ENCODE data around the gene ARL6IP5. TPM values are rescaled to one million over a fixed set of nuclear protein-coding genes. Genes with fewer than 3 reads are reported as not detected.
A peak's percentile ranks its signal among the peaks of the same experiment; 100 is the strongest.

Gene ARL6IP5
- total RNA-seq, result 100 to 1,000 TPM in 4 of 6 donors, 10 to 100 TPM in 2; 34.6 to 145 (median 125) TPM

GRCh38 chr3:69084326-69085167 is at the start of gene ARL6IP5:
Gene ARL6IP5 (plus strand): TSS chr3:69084937. CDS start chr3:69085048, 111 bp downstream.
- 0 to 5% methylated on average over 7 to 32 of the region's 32 CpGs for WGBS, 2 donors
- peak in 2 of 4 donors; percentile 51 to 82 for TF ChIP-seq POLR2A (IDR thresholded peaks at IDR 0.05)
- TF ChIP-seq POLR2AphosphoS5 (IDR thresholded peaks at IDR 0.05), result peak; percentile 47 to 88
- TF ChIP-seq, protein P1, sequence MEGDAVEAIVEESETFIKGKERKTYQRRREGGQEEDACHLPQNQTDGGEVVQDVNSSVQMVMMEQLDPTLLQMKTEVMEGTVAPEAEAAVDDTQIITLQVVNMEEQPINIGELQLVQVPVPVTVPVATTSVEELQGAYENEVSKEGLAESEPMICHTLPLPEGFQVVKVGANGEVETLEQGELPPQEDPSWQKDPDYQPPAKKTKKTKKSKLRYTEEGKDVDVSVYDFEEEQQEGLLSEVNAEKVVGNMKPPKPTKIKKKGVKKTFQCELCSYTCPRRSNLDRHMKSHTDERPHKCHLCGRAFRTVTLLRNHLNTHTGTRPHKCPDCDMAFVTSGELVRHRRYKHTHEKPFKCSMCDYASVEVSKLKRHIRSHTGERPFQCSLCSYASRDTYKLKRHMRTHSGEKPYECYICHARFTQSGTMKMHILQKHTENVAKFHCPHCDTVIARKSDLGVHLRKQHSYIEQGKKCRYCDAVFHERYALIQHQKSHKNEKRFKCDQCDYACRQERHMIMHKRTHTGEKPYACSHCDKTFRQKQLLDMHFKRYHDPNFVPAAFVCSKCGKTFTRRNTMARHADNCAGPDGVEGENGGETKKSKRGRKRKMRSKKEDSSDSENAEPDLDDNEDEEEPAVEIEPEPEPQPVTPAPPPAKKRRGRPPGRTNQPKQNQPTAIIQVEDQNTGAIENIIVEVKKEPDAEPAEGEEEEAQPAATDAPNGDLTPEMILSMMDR (IDR thresholded peaks at IDR 0.05), result no peak
- peak in 1 of 4 donors; percentile 45 for TF ChIP-seq EP300 (IDR thresholded peaks at IDR 0.05)
- ATAC-seq (ENCODE audit: low FRiP score in 2 of 2) (peak; percentile 89 to 92), DNase-seq (peak; percentile 97 to 98)
- Histone ChIP-seq H3K36me3 (no peaks in the 10 kb centered on the region), H3K27ac (peak within 1 kb of the TSS; percentile 93 to 96 (median 94)), H3K9me3 (no peaks in the 10 kb centered on the region), H3K4me3 (peak within 1 kb of the TSS; percentile 56 to 91 (median 88)), H3K4me1 (peaks cover 58 to 74% (median 65%) of the 10 kb centered on the region in 4 donors), H3K27me3 (no peaks in the 10 kb centered on the region)

DNA sequence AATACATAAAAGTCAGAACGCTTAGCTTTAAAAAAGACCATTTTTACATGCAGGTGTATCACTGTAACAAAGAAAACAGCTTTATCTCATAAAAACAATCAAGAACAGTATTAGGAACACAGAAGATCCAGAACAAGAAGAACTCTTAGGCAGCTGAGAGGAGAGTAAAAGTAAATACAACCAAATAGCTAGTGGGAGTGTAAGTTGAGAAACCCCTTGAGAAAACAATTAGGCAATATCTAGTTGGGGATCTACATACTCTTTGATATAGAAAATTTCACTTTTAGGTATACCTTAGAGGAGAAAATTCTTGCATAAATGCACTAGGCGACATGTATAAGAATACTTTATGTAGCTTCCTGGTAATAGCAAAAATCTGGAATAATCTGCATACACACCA is 40.1 kb upstream of the ARL6IP5 start:
- H3K9me3 ChIP-seq, result no peaks in the 10 kb centered on the region
- TF ChIP-seq POLR2AphosphoS5 (IDR thresholded peaks at IDR 0.05) (no peak), POLR2A (IDR thresholded peaks at IDR 0.05) (no peak), EP300 (IDR thresholded peaks at IDR 0.05) (no peak)
- TF ChIP-seq, protein P1 (IDR thresholded peaks at IDR 0.05), result no peak
- H3K4me1 ChIP-seq, result peaks cover 3 to 27% (median 14%) of the 10 kb centered on the region in 4 donors
- no peak overlapping the region for H3K4me3 ChIP-seq
- no peak for ATAC-seq (ENCODE audit: low FRiP score in 2 of 2)
- peak overlapping the region in 1 of 4 donors; percentile 23 for H3K27ac ChIP-seq
- H3K36me3 ChIP-seq, result peaks cover 25 to 87% (median 47%) of the 10 kb centered on the region in 4 donors
- WGBS, 2 donors, result 65 to 75% methylated on average over 2 of the region's 2 CpGs
- no peak for DNase-seq
- H3K27me3 ChIP-seq, result no peaks in the 10 kb centered on the region

DNA sequence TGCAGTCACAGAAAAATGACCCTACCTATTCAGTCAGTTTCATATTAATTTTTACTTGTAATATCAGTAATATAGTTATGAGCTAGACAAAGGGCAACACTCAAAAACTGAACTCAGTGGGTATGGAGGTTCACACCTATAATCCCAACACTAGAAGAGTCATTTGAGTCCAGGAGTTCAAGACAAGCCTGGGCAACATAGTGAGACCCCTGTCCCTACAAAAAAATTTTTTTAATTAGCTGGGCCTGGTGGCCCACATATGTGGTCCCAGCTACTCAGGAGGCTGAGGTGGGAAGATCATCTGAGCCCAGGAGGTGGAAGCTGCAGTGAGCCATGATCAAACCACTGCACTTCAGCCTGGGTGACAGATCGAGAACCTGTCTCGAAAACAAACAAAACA is 35.7 kb upstream of the ARL6IP5 start:
- Histone ChIP-seq H3K9me3 (no peaks in the 10 kb centered on the region), H3K36me3 (peaks cover 2 to 50% (median 18%) of the 10 kb centered on the region in 4 donors), H3K27me3 (no peaks in the 10 kb centered on the region), H3K4me1 (peaks cover 20 to 46% (median 24%) of the 10 kb centered on the region in 4 donors), H3K4me3 (no peak overlapping the region), H3K27ac (no peak overlapping the region)
- no peak for TF ChIP-seq POLR2A (IDR thresholded peaks at IDR 0.05)
- no peak for TF ChIP-seq EP300 (IDR thresholded peaks at IDR 0.05)
- no peak for DNase-seq
- 89 to 94% methylated on average over 2 of the region's 2 CpGs for WGBS, 2 donors
- ATAC-seq (ENCODE audit: low FRiP score in 2 of 2), result no peak

DNA sequence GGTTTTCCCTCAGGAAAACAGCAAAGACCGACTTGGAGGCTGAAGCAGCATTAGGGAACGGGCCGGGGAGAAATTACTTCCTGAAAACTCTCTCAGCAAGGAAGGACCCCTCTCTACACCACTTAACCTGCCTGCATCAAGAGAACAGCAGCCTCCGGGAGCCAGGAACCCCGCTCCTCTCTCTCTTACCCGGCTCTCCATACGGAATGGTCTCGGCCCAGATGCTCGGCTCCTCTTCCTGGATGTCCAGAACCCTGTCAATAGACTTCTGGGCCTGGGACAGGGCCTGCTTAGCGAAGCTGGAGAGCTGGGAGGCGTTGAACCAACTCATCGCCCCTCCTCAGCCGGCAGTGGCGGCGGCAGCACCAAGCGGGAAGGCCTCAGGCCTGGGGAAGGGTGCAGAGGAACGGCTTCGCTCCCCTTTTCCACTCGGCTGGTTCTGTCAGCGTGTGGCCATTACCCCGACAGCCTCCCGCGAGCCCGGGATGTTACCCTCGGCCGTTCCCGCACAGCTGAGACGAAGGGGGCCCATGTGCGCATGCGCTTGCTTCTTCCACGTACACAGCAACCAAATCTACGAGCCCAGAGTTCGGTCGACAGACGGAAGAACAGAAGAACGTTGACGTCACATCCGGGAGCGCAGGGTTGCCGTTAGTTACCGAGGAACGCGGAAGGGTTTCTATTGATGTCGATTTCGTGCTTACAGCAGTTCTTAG is 32.8 kb upstream of the ARL6IP5 start, which contains the start of gene TMF1:
Gene TMF1 (minus strand): TSS at position 578 of the 716 bp plus-strand sequence. CDS start 247 bp downstream, at position 331.
- no peaks in the 10 kb centered on the region for H3K9me3 ChIP-seq
- H3K4me1 ChIP-seq, result peaks cover 20 to 36% (median 24%) of the 10 kb centered on the region in 4 donors
- DNase-seq (peak; percentile 92 to 99), ATAC-seq (ENCODE audit: low FRiP score in 2 of 2) (peak; percentile 98)
- H3K27ac ChIP-seq, result peak within 1 kb of the TSS; percentile 95 to 99 (median 97)
- peaks cover 6 to 50% (median 17%) of the 10 kb centered on the region in 4 donors for H3K36me3 ChIP-seq
- peak; percentile 36 to 94 (median 88) for TF ChIP-seq POLR2A (IDR thresholded peaks at IDR 0.05)
- peak in 1 of 4 donors; percentile 8 for TF ChIP-seq EP300 (IDR thresholded peaks at IDR 0.05)
- TF ChIP-seq, protein P1 (IDR thresholded peaks at IDR 0.05), result peak in 1 of 6 experiments; percentile 13
- TF ChIP-seq POLR2AphosphoS5 (IDR thresholded peaks at IDR 0.05), result peak; percentile 85 to 94
- peak within 1 kb of the TSS; percentile 68 to 87 (median 74) for H3K4me3 ChIP-seq
- no peaks in the 10 kb centered on the region for H3K27me3 ChIP-seq
- WGBS, 2 donors, result 0 to 1% methylated on average over 35 to 45 of the region's 45 CpGs
